SU-DHL-6 (cell line): ENCODE data around the gene NFE2L1.

ENCODE experiments used
- H2AFZ ChIP-seq: fragments of 200-600 bp; sonication (generic); 2 replicates; pipeline ENCODE4 v1.6.1; 2014; ENCODE audit warnings: low read depth, mild to moderate bottlenecking, moderate library complexity, mixed read lengths, antibody characterized with exemption, low read length; ENCODE audit not compliant: severe bottlenecking
- H3F3A ChIP-seq: fragments of 200-600 bp; shearing (Covaris generic); 2 replicates; pipeline ENCODE4 v1.6.0; 2016; ENCODE audit warnings: antibody characterized with exemption, mild to moderate bottlenecking; ENCODE audit not compliant: insufficient read depth
- H3K27ac ChIP-seq: fragments of 200-600 bp; sonication (generic); 2 replicates; pipeline ENCODE4 v1.5.1; 2016; ENCODE audit warnings: low read depth, mild to moderate bottlenecking, low read length, moderate library complexity, mixed read lengths
- H3K27me3 ChIP-seq: fragments of 200-600 bp; sonication (generic), shearing (Covaris generic); 2 replicates; pipeline ENCODE4 v1.6.0; 2014; ENCODE audit warnings: mild to moderate bottlenecking, low read length
- H3K36me3 ChIP-seq: fragments of 200-600 bp; sonication (generic); 2 replicates; pipeline ENCODE4 v1.6.1; 2014; ENCODE audit warnings: mild to moderate bottlenecking, low read length, mixed read lengths
- H3K4me2 ChIP-seq: fragments of 300-600, 200-600 bp; shearing (Covaris generic), sonication (generic); 2 replicates; pipeline ENCODE4 v1.6.0; 2014; ENCODE audit warnings: low read length, low read depth, mild to moderate bottlenecking; ENCODE audit not compliant: poor library complexity, severe bottlenecking
- H3K4me3 ChIP-seq: fragments of 200-600 bp; sonication (generic); 2 replicates; pipeline ENCODE4 v1.5.1; 2014; ENCODE audit warnings: antibody characterized with exemption, low read length, mild to moderate bottlenecking, mixed read lengths; ENCODE audit not compliant: insufficient read depth, poor library complexity, severe bottlenecking
- H3K79me2 ChIP-seq: fragments of 200-600 bp; sonication (generic); 2 replicates; pipeline ENCODE4 v1.6.1; 2014; ENCODE audit warnings: mild to moderate bottlenecking, low read length, moderate library complexity; ENCODE audit not compliant: insufficient read depth
- H3K9ac ChIP-seq: fragments of 200-600 bp; sonication (generic); 2 replicates; pipeline ENCODE4 v1.7.0; 2014; ENCODE audit warnings: mild to moderate bottlenecking, low read length
- H3K9me2 ChIP-seq: fragments of 200-600 bp; sonication (generic); replicated peaks from 2 replicates; pipeline ENCODE4 v1.6.1; 2014; ENCODE audit warnings: low read length; ENCODE audit not compliant: insufficient read depth
- H3K9me3 ChIP-seq: fragments of 200-600 bp; sonication (generic); 2 replicates; pipeline ENCODE4 v1.6.1; 2014; ENCODE audit warnings: low read length, mixed read lengths; ENCODE audit not compliant: insufficient read depth
- H4K20me1 ChIP-seq: fragments of 200-600 bp; sonication (generic); 2 replicates; pipeline ENCODE4 v1.6.1; 2014; ENCODE audit warnings: low read depth, mild to moderate bottlenecking, antibody characterized with exemption, low read length, moderate library complexity, mixed read lengths
- CTCF ChIP-seq: fragments of 200-600 bp; sonication (generic); IDR thresholded peaks from one replicate; pipeline ENCODE4 v1.5.1; 2017; ENCODE audit warnings: antibody characterized with exemption, mild to moderate bottlenecking, low read length, moderate library complexity; ENCODE audit not compliant: insufficient read depth, poor library complexity, severe bottlenecking
- EZH2phosphoT487 ChIP-seq: fragments of 200-600 bp; sonication (generic), shearing (Covaris generic); conservative IDR thresholded peaks from 2 replicates; pipeline ENCODE4 v1.6.1; 2018; ENCODE audit warnings: mild to moderate bottlenecking, antibody characterized with exemption, low read length, moderate library complexity, mixed read lengths

Gene NFE2L1

GRCh38 chr17:48058393-48059124, 10.4 kb downstream of the NFE2L1 start:
- Histone ChIP-seq H3K27me3 (no peaks in the 10 kb centered on the region), H3K9me3 (no peaks in the 10 kb centered on the region), H3K79me2 (peaks cover 26% of the 10 kb centered on the region), H3K9me2 (no peaks in the 10 kb centered on the region), H3F3A (no peaks in the 10 kb centered on the region), H2AFZ (no peak overlapping the region), H4K20me1 (no peaks in the 10 kb centered on the region), H3K9ac (no peak overlapping the region), H3K36me3 (peaks cover 11% of the 10 kb centered on the region; the same call in 1 of the 2 replicates), H3K4me3 (no peak overlapping the region), H3K4me2 (no peak overlapping the region), H3K27ac (no peak overlapping the region)
- TF ChIP-seq EZH2phosphoT487: no peak

DNA sequence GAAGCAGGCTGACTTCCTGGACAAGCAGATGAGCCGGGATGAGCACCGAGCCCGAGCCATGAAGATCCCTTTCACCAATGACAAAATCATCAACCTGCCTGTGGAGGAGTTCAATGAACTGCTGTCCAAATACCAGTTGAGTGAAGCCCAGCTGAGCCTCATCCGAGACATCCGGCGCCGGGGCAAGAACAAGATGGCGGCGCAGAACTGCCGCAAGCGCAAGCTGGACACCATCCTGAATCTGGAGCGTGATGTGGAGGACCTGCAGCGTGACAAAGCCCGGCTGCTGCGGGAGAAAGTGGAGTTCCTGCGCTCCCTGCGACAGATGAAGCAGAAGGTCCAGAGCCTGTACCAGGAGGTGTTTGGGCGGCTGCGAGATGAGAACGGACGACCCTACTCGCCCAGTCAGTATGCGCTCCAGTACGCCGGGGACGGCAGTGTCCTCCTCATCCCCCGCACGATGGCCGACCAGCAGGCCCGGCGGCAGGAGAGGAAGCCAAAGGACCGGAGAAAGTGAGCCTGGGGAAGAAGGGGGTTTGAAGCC, 11.0 kb downstream of the NFE2L1 start:
- no peak overlapping the region for H3K4me3 ChIP-seq
- TF ChIP-seq EZH2phosphoT487 (no peak), CTCF (no peak)

DNA sequence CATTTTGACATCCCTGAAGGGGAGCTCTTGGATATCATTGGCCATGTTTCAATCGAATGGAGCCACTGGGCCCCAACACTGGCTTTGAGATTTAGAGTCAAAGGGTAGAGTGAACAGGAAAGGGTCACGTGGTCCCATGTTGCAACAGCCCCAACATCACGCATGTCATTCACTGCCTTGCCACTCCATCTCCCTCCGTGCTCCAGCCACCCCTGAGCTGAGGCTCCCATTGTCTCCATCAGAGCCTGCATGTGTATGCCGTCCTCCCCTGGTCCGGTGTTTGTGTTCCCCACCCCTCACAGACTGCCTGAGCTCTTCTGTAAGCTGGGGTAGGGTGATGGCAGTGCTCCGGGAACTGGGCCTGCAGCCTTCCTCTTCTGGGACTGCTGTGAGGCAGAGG, 12.1 kb downstream of the NFE2L1 start:
- Histone ChIP-seq H4K20me1 (no peaks in the 10 kb centered on the region), H3K4me2 (no peak overlapping the region), H3K9me3 (no peaks in the 10 kb centered on the region), H3K27ac (no peak overlapping the region), H3F3A (peaks cover 5% of the 10 kb centered on the region; the same call in 1 of the 2 replicates), H3K4me3 (no peak overlapping the region), H3K27me3 (no peaks in the 10 kb centered on the region), H3K36me3 (peaks cover 11% of the 10 kb centered on the region; the same call in 1 of the 2 replicates), H3K9ac (no peak overlapping the region), H2AFZ (no peak overlapping the region), H3K79me2 (peaks cover 12% of the 10 kb centered on the region; the same call in 1 of the 2 replicates), H3K9me2 (no peaks in the 10 kb centered on the region)
- TF ChIP-seq CTCF: no peak
- no peak for TF ChIP-seq EZH2phosphoT487

More for the DNA sequence above, 11.0 kb downstream of the NFE2L1 start:
- Histone ChIP-seq H3K9ac (no peak overlapping the region), H3K9me2 (no peaks in the 10 kb centered on the region), H3K27me3 (no peaks in the 10 kb centered on the region), H2AFZ (no peak overlapping the region), H4K20me1 (no peaks in the 10 kb centered on the region), H3K9me3 (no peaks in the 10 kb centered on the region), H3K4me2 (no peak overlapping the region), H3K27ac (no peak overlapping the region), H3K36me3 (peaks cover 11% of the 10 kb centered on the region; the same call in 1 of the 2 replicates), H3K79me2 (peaks cover 20% of the 10 kb centered on the region), H3F3A (no peaks in the 10 kb centered on the region)

- Histone ChIP-seq H3K36me3 (peaks cover 16% of the 10 kb centered on the region), H3K27ac (no peak overlapping the region), H3K4me2 (no peak overlapping the region), H2AFZ (no peak overlapping the region), H3K27me3 (no peaks in the 10 kb centered on the region), H3K79me2 (no peaks in the 10 kb centered on the region), H3F3A (peaks cover 5% of the 10 kb centered on the region; the same call in 1 of the 2 replicates), H4K20me1 (no peaks in the 10 kb centered on the region), H3K9me3 (no peaks in the 10 kb centered on the region), H3K4me3 (no peak overlapping the region), H3K9ac (no peak overlapping the region), H3K9me2 (no peaks in the 10 kb centered on the region)
- TF ChIP-seq EZH2phosphoT487 (no peak), CTCF (no peak)
These were observed 14.1 kb downstream of the NFE2L1 start for GRCh38 chr17:48062273-48062672.
